Stomach (tissue), 9 donors: Measurements from ENCODE around the gene ATP2A3. TPM values are rescaled to one million over a fixed set of nuclear protein-coding genes. Genes with fewer than 3 reads are reported as not detected.

Experiments
- DNase-seq, 2 donors: peaks; one replicate each; pipeline versions ENCODE4 v3.0.0 to v3.0.0-alpha.2; 2013 to 2019
- H3K27ac ChIP-seq, 5 donors: fragments of 200-600 bp in 4 of 5; sonication (generic) in 4 of 5; one replicate each; pipeline ENCODE4 v1.5.1; 2013 to 2019; ENCODE audit warnings: mild to moderate bottlenecking in 1 of 5, moderate library complexity in 1 of 5
- H3K27me3 ChIP-seq, 3 donors: fragments of 200-600 bp; sonication (generic); one replicate each; pipeline ENCODE4 v1.5.1; 2017 to 2019; ENCODE audit warnings: mixed run types in 1 of 3
- H3K36me3 ChIP-seq, 4 donors: fragments of 200-600 bp; sonication (generic); 1 replicate in 3 of 4; 2 replicates in 1 of 4; pipeline ENCODE4 v1.5.1; 2016 to 2019
- H3K4me1 ChIP-seq, 4 donors: fragments of 200-600 bp; sonication (generic); one replicate each; pipeline ENCODE4 v1.5.1; 2016 to 2019
- H3K4me3 ChIP-seq, 4 donors: fragments of 200-600 bp; sonication (generic) in 3 of 4; one replicate each; pipeline ENCODE4 v1.5.1; 2016 to 2019; ENCODE audit warnings: mild to moderate bottlenecking in 1 of 4
- H3K9me3 ChIP-seq, 4 donors: fragments of 200-600 bp; sonication (generic); one replicate each; pipeline ENCODE4 v1.5.1; 2016 to 2019
- EP300 ChIP-seq: sonication (generic); formaldehyde crosslinking; IDR thresholded peaks from one replicate; pipeline ENCODE4 v1.6.1; 2017; ENCODE audit warnings: antibody characterized with exemption
- POLR2A ChIP-seq, 4 donors: fragments of 450-650 bp; IDR thresholded peaks; one replicate each; pipeline ENCODE4 v1.6.1; 2016; ENCODE audit warnings: antibody characterized with exemption in 4 of 4, control low read depth in 2 of 4, mild to moderate bottlenecking in 1 of 4, moderate library complexity in 1 of 4
- POLR2AphosphoS5 ChIP-seq, 3 donors: sonication (generic); formaldehyde crosslinking; IDR thresholded peaks; one replicate each; pipeline ENCODE4 v1.6.1; 2016; ENCODE audit warnings: antibody characterized with exemption in 3 of 3
- WGBS, 5 donors: extraction: QIAGEN DNeasy Blood & Tissue Kit in 3 of 5; methylation state at CpG; one replicate each; pipeline versions ENCODE4 v1.1.5 to v1.1.7; 2013 to 2018; 5-methylcytosine and 5-hydroxymethylcytosine counted together
- intact Hi-C: fragments of 100-400 bp; cut with DNase I; formaldehyde crosslinking; loops from one replicate; pipeline ENCODE4 v1.15.1; 2023; ENCODE audit warnings: low total_unique reads
- polyA plus RNA-seq, 3 donors: library from polyadenylated mRNA; stranded (reverse); fragments of 200-250 nt; gene quantifications; one replicate each; pipeline ENCODE4 v1.2.3, GENCODE V29; 2013
- total RNA-seq, 5 donors: library from RNA; depleted of rRNA; stranded (reverse); fragments of >200 nt; gene quantifications; one replicate each; pipeline versions ENCODE4 v1.1.0 to v1.2.3, GENCODE V29; 2014 to 2016
- TF ChIP-seq, protein P1 (sequence below), 7 experiments: fragments of 450-650 bp in 4 of 7; fragments of 200-600 bp in 3 of 7; sonication (generic) in 3 of 7; IDR thresholded peaks; one replicate each; pipeline ENCODE4 v1.5.1; 2016 to 2019; ENCODE audit warnings: antibody characterized with exemption in 7 of 7, control low read depth in 2 of 7, mild to moderate bottlenecking in 1 of 7
- donor health status: healthy with polysubstance abuse.
- donor health status: Bipolar disorder and iron deficiency.
- donor health status: healthy.

The ATP2A3 gene
- total and polyA plus RNA-seq, 8 donors: 10.4 to 1,069 (median 64.1) TPM

DNA sequence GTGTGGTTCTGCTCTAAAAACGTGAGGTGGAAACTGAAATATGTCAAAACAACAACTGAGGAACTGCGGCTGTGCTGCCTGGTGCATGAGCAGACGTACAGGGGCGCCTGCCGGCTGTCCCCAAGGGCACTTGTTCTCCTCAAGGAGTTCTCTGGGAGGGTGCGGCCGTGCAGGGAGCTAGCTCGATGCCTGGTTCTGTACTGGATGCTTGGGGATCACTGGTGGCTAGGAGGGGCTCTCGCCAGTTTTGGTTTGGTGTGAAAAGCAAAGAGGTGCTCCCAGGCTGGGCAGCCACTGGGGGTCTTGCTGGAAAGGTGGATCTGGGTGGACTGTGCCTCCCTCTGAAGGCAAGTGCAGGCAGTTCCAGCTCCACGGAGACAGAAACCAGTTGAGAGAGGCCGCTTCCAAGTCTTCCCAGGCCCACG, 41.9 kb upstream of the ATP2A3 start:
- no peak for DNase-seq
- intact Hi-C loops: loop anchor here (5.0 kb wide), 1 partner anchor 69 kb away; no protein-coding TSS in a partner anchor
- 69 to 86% (median 77%) methylated on average over 11 to 12 of the region's 12 CpGs for WGBS, 5 donors
- H3K4me3 ChIP-seq: no peak overlapping the region
- no peaks in the 10 kb centered on the region for H3K9me3 ChIP-seq
- peaks cover 44 to 61% (median 59%) of the 10 kb centered on the region in 4 donors for H3K36me3 ChIP-seq
- peaks cover 20 to 66% (median 47%) of the 10 kb centered on the region in 4 donors for H3K4me1 ChIP-seq
- no peak for TF ChIP-seq POLR2A (IDR thresholded peaks at IDR 0.05)
- TF ChIP-seq, protein P1, sequence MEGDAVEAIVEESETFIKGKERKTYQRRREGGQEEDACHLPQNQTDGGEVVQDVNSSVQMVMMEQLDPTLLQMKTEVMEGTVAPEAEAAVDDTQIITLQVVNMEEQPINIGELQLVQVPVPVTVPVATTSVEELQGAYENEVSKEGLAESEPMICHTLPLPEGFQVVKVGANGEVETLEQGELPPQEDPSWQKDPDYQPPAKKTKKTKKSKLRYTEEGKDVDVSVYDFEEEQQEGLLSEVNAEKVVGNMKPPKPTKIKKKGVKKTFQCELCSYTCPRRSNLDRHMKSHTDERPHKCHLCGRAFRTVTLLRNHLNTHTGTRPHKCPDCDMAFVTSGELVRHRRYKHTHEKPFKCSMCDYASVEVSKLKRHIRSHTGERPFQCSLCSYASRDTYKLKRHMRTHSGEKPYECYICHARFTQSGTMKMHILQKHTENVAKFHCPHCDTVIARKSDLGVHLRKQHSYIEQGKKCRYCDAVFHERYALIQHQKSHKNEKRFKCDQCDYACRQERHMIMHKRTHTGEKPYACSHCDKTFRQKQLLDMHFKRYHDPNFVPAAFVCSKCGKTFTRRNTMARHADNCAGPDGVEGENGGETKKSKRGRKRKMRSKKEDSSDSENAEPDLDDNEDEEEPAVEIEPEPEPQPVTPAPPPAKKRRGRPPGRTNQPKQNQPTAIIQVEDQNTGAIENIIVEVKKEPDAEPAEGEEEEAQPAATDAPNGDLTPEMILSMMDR (IDR thresholded peaks at IDR 0.05): no peak
- no peak for TF ChIP-seq EP300
- TF ChIP-seq POLR2AphosphoS5 (IDR thresholded peaks at IDR 0.05): no peak
- peak overlapping the region in 3 of 5 donors; percentile 16 to 58 (median 35) for H3K27ac ChIP-seq
- no peaks in the 10 kb centered on the region for H3K27me3 ChIP-seq

DNA sequence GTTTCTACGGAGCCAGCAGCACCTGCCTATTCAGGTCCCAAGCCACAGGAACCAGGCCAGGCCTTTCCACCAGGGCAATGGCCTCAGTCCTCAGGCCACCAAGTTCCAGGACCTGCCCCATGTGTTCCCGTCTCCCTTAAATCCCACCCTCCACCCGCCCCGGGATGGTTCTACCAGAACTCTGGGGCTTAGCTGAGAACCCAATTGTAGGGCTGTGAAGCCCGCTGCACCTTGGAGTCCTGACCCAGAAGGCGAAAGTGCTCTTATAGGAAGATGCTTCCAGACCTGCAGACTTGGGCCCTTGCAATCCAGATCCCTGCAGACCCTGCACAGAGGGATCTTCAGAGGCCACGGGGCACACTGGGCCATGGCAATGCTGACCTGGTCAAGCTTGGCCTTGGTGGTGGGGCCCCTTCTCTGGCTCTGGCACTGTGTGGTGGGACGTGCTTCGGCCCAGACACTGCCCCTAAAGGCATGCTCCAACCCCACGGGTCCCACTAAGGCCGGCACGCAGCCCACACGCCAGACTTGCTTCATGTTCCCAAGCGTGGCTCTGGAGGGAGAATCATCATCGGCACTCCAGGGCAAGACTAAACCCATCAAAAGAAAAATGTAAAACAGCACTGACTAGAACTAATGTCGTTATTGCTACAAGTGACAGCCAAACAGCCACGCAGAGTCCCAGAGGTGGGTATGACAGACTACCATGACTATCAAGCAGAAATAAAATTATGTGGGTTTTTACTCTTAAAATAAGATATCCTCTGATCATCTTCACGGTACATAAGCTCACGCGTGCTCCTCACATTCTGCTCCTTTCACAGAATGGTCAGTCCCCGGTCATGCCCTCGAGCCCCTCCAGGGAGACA, 41.3 kb upstream of the ATP2A3 start:
- no peaks in the 10 kb centered on the region for H3K9me3 ChIP-seq
- WGBS, 5 donors: 89 to 93% (median 90%) methylated on average over 21 to 22 of the region's 22 CpGs
- DNase-seq: no peak
- no peak overlapping the region for H3K4me3 ChIP-seq
- intact Hi-C loops: loop anchor here (5.0 kb wide), 1 partner anchor 68 kb away; no protein-coding TSS in a partner anchor
- H3K4me1 ChIP-seq: peaks cover 20 to 66% (median 47%) of the 10 kb centered on the region in 4 donors
- peak overlapping the region in 2 of 5 donors; percentile 76 to 77 for H3K27ac ChIP-seq
- no peak for TF ChIP-seq EP300
- no peak for TF ChIP-seq POLR2A (IDR thresholded peaks at IDR 0.05)
- TF ChIP-seq, protein P1 (IDR thresholded peaks at IDR 0.05): no peak
- TF ChIP-seq POLR2AphosphoS5 (IDR thresholded peaks at IDR 0.05): no peak
- H3K36me3 ChIP-seq: peaks cover 44 to 56% (median 54%) of the 10 kb centered on the region in 4 donors
- H3K27me3 ChIP-seq: no peaks in the 10 kb centered on the region

DNA sequence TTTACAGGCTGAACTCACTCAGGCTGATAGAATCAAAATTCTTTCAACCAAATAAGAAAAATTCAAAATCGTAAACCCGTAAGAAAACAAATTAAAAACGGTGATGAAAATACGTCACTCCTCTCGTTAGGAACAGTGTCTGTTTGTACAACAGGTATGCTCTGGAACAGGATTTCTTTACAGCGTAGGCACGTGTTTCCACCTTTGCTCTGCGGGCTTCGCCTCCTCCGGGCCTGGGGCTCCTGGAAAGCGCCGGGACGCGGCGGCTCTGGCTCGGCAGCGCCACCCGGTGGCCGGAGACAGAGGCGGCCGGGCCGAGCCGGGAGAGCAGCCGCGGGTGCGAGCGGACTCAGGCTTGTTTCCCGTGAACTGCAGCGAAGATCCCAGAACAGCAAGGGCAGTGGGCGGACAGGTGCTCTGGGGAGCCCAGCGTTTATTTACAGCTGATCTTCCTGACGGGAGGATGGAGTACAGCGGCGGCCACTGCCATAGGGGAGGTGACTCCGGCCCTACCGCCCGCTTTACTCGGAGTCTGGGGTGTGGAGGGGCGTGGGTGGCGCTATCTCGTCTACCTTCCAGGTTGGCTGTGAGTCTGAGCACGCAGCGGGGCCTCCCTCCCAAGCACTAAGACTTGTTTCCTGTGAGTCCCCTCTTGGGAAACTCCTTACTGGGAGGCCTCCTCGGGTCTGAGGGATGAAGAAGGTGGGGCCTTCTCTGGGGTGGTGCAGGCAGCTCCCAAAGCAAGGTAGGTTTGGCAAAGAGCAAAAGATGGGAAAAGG, 40.5 kb upstream of the ATP2A3 start:
- TF ChIP-seq POLR2A (IDR thresholded peaks at IDR 0.05) (no peak), POLR2AphosphoS5 (IDR thresholded peaks at IDR 0.05) (peak in 1 of 3 donors; percentile 64), EP300 (no peak)
- TF ChIP-seq, protein P1 (IDR thresholded peaks at IDR 0.05): peak in 6 of 7 experiments; percentile 59 to 96 (median 94)
- H3K4me1 ChIP-seq: peaks cover 20 to 66% (median 47%) of the 10 kb centered on the region in 4 donors
- H3K9me3 ChIP-seq: no peaks in the 10 kb centered on the region
- WGBS, 5 donors: 16 to 27% (median 24%) methylated on average over 34 to 44 of the region's 44 CpGs
- intact Hi-C loops: loop anchor here (5.0 kb wide), 1 partner anchor 67 kb away; no protein-coding TSS in a partner anchor
- no peak overlapping the region for H3K4me3 ChIP-seq
- peak; percentile 78 to 90 for DNase-seq
- H3K27me3 ChIP-seq: no peaks in the 10 kb centered on the region
- H3K27ac ChIP-seq: peak overlapping the region in 4 of 5 donors; percentile 63 to 77 (median 73)
- peaks cover 42 to 49% (median 46%) of the 10 kb centered on the region in 4 donors for H3K36me3 ChIP-seq
